ENCODE data around the gene CFAP43. TPM values are rescaled to one million over a fixed set of nuclear protein-coding genes. Genes with fewer than 3 reads are reported as not detected.

Gene CFAP43
- total and polyA plus RNA-seq, 12 donors, result 0.28 to 4.2 (median 1.3) TPM

- peaks cover 0 to 4% of the 10 kb centered on the region in 2 donors for H3K36me3 ChIP-seq (replicated peaks in 1 of 2)
- WGBS, 4 donors, result 88 to 95% (median 94%) methylated on average over 2 of the region's 2 CpGs
- H3K4me3 ChIP-seq, result no peak overlapping the region
- DNase-seq, result peak in 1 of 7 donors; percentile 5
- H3K9me3 ChIP-seq (replicated peaks in 1 of 3), result no peaks in the 10 kb centered on the region
- intact Hi-C loops (cut with DNase I), result no loop called here
- TF ChIP-seq POLR2A (IDR thresholded peaks at IDR 0.05) (no peak), CTCF (IDR thresholded peaks at IDR 0.05) (no peak)
- H3K4me1 ChIP-seq (replicated peaks in 1 of 2), result peaks cover 0 to 4% of the 10 kb centered on the region in 2 donors
- H3K27me3 ChIP-seq, result no peaks in the 10 kb centered on the region
- H3K27ac ChIP-seq, result no peak overlapping the region
These were observed 104.8 kb downstream of the CFAP43 start for GRCh38 chr10:104127411-104127810.

DNA sequence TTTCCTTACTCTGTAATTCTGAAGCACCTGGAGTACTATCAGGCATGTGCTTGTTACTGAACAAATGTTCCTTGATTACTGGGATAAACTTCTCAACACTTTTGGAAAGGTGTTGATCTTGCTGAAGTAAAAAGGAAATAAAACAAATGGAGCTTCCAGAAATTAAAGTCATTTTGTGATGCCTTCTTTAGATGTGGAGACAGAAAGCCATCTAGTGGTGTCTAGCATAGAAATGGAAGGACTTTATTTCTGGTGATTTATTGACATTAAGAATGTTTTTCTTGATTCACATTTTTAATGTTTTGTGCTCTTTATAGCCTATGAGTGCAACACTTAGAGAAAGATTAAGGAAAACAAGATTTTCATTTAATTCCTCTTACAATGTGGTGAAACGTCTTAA is 108.8 kb downstream of the CFAP43 start:
- Histone ChIP-seq H3K27me3 (no peaks in the 10 kb centered on the region), H3K4me1 (replicated peaks in 1 of 2) (peaks cover 0 to 12% of the 10 kb centered on the region in 2 donors), H3K9me3 (replicated peaks in 1 of 3) (no peaks in the 10 kb centered on the region), H3K36me3 (replicated peaks in 1 of 2) (peaks cover 0 to 4% of the 10 kb centered on the region in 2 donors), H3K4me3 (no peak overlapping the region), H3K27ac (no peak overlapping the region)
- TF ChIP-seq CTCF (IDR thresholded peaks at IDR 0.05), result peak in 3 of 6 experiments; percentile 7 to 34 (median 9)
- TF ChIP-seq POLR2A (IDR thresholded peaks at IDR 0.05), result no peak
- WGBS, 4 donors, result 61 to 72% (median 66%) methylated on average over 1 of the region's 1 CpG
- intact Hi-C loops (cut with DNase I), result no loop called here
- DNase-seq, result no peak

- H3K27ac ChIP-seq, result peak overlapping the region in 4 of 5 donors; percentile 63 to 99 (median 86)
- peak overlapping the region; percentile 36 to 89 (median 55) for H3K4me3 ChIP-seq
- 19 to 27% (median 20%) methylated on average over 17 to 23 of the region's 23 CpGs for WGBS, 4 donors
- peak in 1 of 2 donors; percentile 40 for TF ChIP-seq POLR2A (IDR thresholded peaks at IDR 0.05)
- TF ChIP-seq CTCF (IDR thresholded peaks at IDR 0.05), result no peak
- peaks cover 0 to 4% of the 10 kb centered on the region in 2 donors for H3K36me3 ChIP-seq (replicated peaks in 1 of 2)
- peak in 1 of 7 donors; percentile 30 for DNase-seq
- no peaks in the 10 kb centered on the region for H3K9me3 ChIP-seq (replicated peaks in 1 of 3)
- no peaks in the 10 kb centered on the region for H3K27me3 ChIP-seq
- intact Hi-C loops (cut with DNase I), result no loop called here
- peaks cover 0 to 12% of the 10 kb centered on the region in 2 donors for H3K4me1 ChIP-seq (replicated peaks in 1 of 2)
These were observed 109.7 kb downstream of the CFAP43 start for GRCh38 chr10:104122225-104123107.

DNA sequence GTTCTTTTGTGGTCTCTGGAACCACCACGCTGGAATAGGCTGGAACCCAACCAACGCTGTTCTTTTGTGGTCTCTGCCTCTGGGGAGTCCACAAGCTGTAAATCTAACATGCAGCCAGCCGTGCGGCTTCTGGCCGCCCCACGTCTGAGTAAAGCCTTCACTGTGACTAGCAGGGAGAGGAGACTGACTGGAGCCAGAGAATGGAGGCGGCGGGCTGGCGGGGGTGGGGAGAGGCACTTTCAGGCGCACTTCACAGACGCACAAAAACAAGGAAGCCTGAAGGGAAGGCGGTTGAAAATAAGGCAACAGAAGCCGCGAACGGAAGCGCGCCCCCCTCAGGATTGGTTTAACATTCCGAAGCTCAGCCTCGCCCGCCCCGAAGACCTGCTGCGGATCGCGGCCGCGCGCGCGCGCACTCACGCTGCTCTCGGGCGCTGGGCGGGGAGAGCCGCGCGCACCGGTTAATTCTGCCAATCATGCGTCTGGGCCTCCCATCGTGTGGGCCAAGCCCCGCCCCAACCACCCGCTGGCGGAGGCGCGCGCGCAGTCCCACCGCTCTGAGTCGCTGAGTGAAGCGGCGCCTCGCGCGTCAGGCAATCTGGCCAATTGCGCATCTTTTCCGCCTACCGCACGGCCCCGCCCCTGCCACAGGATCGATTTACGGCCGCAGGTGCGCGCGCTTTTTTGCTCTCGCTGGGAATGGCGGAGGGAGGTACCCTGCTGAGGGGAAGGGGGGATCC is 110.5 kb downstream of the CFAP43 start, which contains the start of gene SFR1:
Gene SFR1 (plus strand): TSS at position 687 of the 740 bp plus-strand sequence. CDS start 13 bp downstream, at position 700.
- DNase-seq, result peak; percentile 98 to 99 (median 99)
- H3K27ac ChIP-seq, result peak within 1 kb of the TSS; percentile 85 to 100 (median 98)
- WGBS, 4 donors, result 0 to 4% (median 1%) methylated on average over 14 to 67 of the region's 67 CpGs
- H3K4me3 ChIP-seq, result peak within 1 kb of the TSS; percentile 36 to 89 (median 55)
- TF ChIP-seq POLR2A (IDR thresholded peaks at IDR 0.05), result peak; percentile 64 to 93
- peak; percentile 30 to 75 (median 56) for TF ChIP-seq CTCF (IDR thresholded peaks at IDR 0.05)
- H3K27me3 ChIP-seq, result no peaks in the 10 kb centered on the region
- intact Hi-C loops (cut with DNase I), result no loop called here
- no peaks in the 10 kb centered on the region for H3K9me3 ChIP-seq (replicated peaks in 1 of 3)
- H3K4me1 ChIP-seq (replicated peaks in 1 of 2), result peaks cover 0 to 12% of the 10 kb centered on the region in 2 donors
- H3K36me3 ChIP-seq (replicated peaks in 1 of 2), result peaks cover 0 to 3% of the 10 kb centered on the region in 2 donors

Data from adrenal gland (tissue), 12 donors.